ENCODE data around the gene LIN9. TPM values are rescaled to one million over a fixed set of nuclear protein-coding genes. Genes with fewer than 3 reads are reported as not detected.

The LIN9 gene
- total and polyA plus RNA-seq, 12 donors = 0.97 to 5.7 (median 2.1) TPM

- intact Hi-C loops (cut with DNase I) = no loop called here
- Histone ChIP-seq H3K9me3 (replicated peaks in 1 of 3) (no peaks in the 10 kb centered on the region), H3K4me3 (no peak overlapping the region), H3K4me1 (replicated peaks in 1 of 2) (peaks cover 0 to 10% of the 10 kb centered on the region in 2 donors), H3K36me3 (replicated peaks in 1 of 2) (no peaks in the 10 kb centered on the region), H3K27me3 (no peaks in the 10 kb centered on the region), H3K27ac (no peak overlapping the region)
- DNase-seq = no peak
- WGBS, 4 donors = 89 to 98% (median 96%) methylated on average over 7 of the region's 7 CpGs
- no peak for TF ChIP-seq POLR2A (IDR thresholded peaks at IDR 0.05)
- TF ChIP-seq CTCF (IDR thresholded peaks at IDR 0.05) = no peak
Observed at GRCh38 chr1:226311376-226311775, 2.4 kb upstream of the LIN9 start.

DNA sequence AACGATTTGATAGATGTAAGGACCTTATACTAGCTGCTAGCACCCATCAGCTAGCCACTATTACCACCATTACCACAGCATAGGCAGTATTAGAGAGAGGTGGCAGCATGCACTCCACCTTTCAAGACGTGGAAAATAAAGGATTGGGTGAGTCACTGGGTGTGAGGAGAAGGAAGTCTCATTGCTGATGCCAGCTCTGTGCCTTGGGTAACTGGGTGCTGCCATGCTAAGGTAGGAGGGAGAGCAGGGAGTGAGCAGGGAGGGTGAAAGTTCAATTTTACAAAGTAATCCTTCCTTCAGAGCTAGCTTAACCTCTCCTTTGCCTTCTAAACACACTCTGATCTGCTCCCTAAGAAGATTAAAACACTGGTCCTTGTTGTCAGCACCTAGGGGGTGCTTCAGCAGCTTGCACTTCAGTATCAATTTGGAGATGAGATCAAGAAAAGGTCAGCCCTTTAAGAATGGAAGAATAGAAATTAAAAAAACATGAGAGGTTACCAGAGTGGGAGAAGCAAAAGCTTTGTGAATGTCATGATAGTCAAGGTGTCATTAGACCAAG lies 1.8 kb upstream of the LIN9 start:
- Histone ChIP-seq H3K27ac (no peak overlapping the region), H3K27me3 (no peaks in the 10 kb centered on the region), H3K9me3 (replicated peaks in 1 of 3) (no peaks in the 10 kb centered on the region), H3K4me1 (replicated peaks in 1 of 2) (peaks cover 0 to 10% of the 10 kb centered on the region in 2 donors), H3K36me3 (replicated peaks in 1 of 2) (no peaks in the 10 kb centered on the region), H3K4me3 (no peak overlapping the region)
- DNase-seq = no peak
- TF ChIP-seq POLR2A (IDR thresholded peaks at IDR 0.05) = no peak
- no peak for TF ChIP-seq CTCF (IDR thresholded peaks at IDR 0.05)
- intact Hi-C loops (cut with DNase I) = no loop called here
- WGBS, 4 donors = 74 to 83% (median 80%) methylated on average over 2 of the region's 2 CpGs

- Histone ChIP-seq H3K27ac (no peak overlapping the region), H3K4me1 (replicated peaks in 1 of 2) (peaks cover 0 to 10% of the 10 kb centered on the region in 2 donors), H3K9me3 (replicated peaks in 1 of 3) (no peaks in the 10 kb centered on the region), H3K27me3 (no peaks in the 10 kb centered on the region), H3K4me3 (no peak overlapping the region), H3K36me3 (replicated peaks in 1 of 2) (no peaks in the 10 kb centered on the region)
- DNase-seq = no peak
- intact Hi-C loops (cut with DNase I) = no loop called here
- WGBS, 4 donors = 85 to 88% (median 86%) methylated on average over 5 of the region's 5 CpGs
- TF ChIP-seq POLR2A (IDR thresholded peaks at IDR 0.05) = no peak
- TF ChIP-seq CTCF (IDR thresholded peaks at IDR 0.05) = no peak
Observed at GRCh38 chr1:226310245-226310540, 1.2 kb upstream of the LIN9 start.

- peak overlapping the region in 2 of 4 donors; percentile 68 to 73 for H3K4me3 ChIP-seq
- intact Hi-C loops (cut with DNase I) = no loop called here
- H3K4me1 ChIP-seq (replicated peaks in 1 of 2) = peaks cover 0 to 10% of the 10 kb centered on the region in 2 donors
- no peaks in the 10 kb centered on the region for H3K36me3 ChIP-seq (replicated peaks in 1 of 2)
- peak overlapping the region in 4 of 5 donors; percentile 48 to 89 (median 65) for H3K27ac ChIP-seq
- DNase-seq = peak in 6 of 7 donors; percentile 37 to 63 (median 55)
- TF ChIP-seq POLR2A (IDR thresholded peaks at IDR 0.05) = no peak
- TF ChIP-seq CTCF (IDR thresholded peaks at IDR 0.05) = peak in 5 of 6 experiments; percentile 29 to 48 (median 32)
- WGBS, 4 donors = 3 to 11% (median 5%) methylated on average over 13 to 62 of the region's 62 CpGs
- H3K27me3 ChIP-seq = no peaks in the 10 kb centered on the region
- H3K9me3 ChIP-seq (replicated peaks in 1 of 3) = no peaks in the 10 kb centered on the region
Observed at GRCh38 chr1:226309398-226310244, 657 bp upstream of the LIN9 start.
